Measurements from ENCODE around the gene S100A7. TPM values are rescaled to one million over a fixed set of nuclear protein-coding genes. Genes with fewer than 3 reads are reported as not detected.

The S100A7 gene
- total and polyA plus RNA-seq, 4 donors = not detected

Other genes starting within 250 kb of the S100A7 start
- gene PRR9, start 243.1 kb downstream of the S100A7 start, total RNA-seq = not detected
- not detected for gene PRR9, start 243.1 kb downstream of the S100A7 start, polyA plus RNA-seq (ENCODE audit: insufficient read length in 2 of 2)
- gene LORICRIN, start 201.0 kb downstream of the S100A7 start, total RNA-seq = under 1 TPM in 1 of 2 donors, not detected in 1; 0.22 TPM
- gene LORICRIN, start 201.0 kb downstream of the S100A7 start, polyA plus RNA-seq (ENCODE audit: insufficient read length in 2 of 2) = under 1 TPM; 0.62 to 0.77 TPM
- gene PGLYRP3, start 147.7 kb downstream of the S100A7 start, total RNA-seq = not detected
- gene PGLYRP3, start 147.7 kb downstream of the S100A7 start, polyA plus RNA-seq (ENCODE audit: insufficient read length in 2 of 2) = not detected
- not detected for gene PGLYRP4, start 111.8 kb downstream of the S100A7 start, total RNA-seq
- not detected for gene PGLYRP4, start 111.8 kb downstream of the S100A7 start, polyA plus RNA-seq (ENCODE audit: insufficient read length in 2 of 2)
- gene S100A9, start 102.8 kb downstream of the S100A7 start, total RNA-seq = 100 to 1,000 TPM in 1 of 2 donors, 10 to 100 TPM in 1; 16.5 to 829 TPM
- 1 to 10 TPM; 2.1 to 4.3 TPM for gene S100A9, start 102.8 kb downstream of the S100A7 start, polyA plus RNA-seq (ENCODE audit: insufficient read length in 2 of 2)
- gene S100A12, start 85.0 kb downstream of the S100A7 start, total RNA-seq = 10 to 100 TPM in 1 of 2 donors, 1 to 10 TPM in 1; 1.4 to 87.6 TPM
- gene S100A12, start 85.0 kb downstream of the S100A7 start, polyA plus RNA-seq (ENCODE audit: insufficient read length in 2 of 2) = not detected
- 100 to 1,000 TPM in 1 of 2 donors, 1 to 10 TPM in 1; 8.3 to 286 TPM for gene S100A8, start 69.6 kb downstream of the S100A7 start, total RNA-seq
- gene S100A8, start 69.6 kb downstream of the S100A7 start, polyA plus RNA-seq (ENCODE audit: insufficient read length in 2 of 2) = 1 to 10 TPM; 1.3 to 3.8 TPM
- not detected for gene S100A7A, start 44.1 kb downstream of the S100A7 start, total RNA-seq
- gene S100A7A, start 44.1 kb downstream of the S100A7 start, polyA plus RNA-seq (ENCODE audit: insufficient read length in 2 of 2) = not detected
- gene S100A6, start 75.3 kb upstream of the S100A7 start, total RNA-seq = 100 to 1,000 TPM in 1 of 2 donors, 10 to 100 TPM in 1; 75.3 to 276 TPM
- gene S100A6, start 75.3 kb upstream of the S100A7 start, polyA plus RNA-seq (ENCODE audit: insufficient read length in 2 of 2) = 100 to 1,000 TPM; 106 to 149 TPM
- gene S100A5, start 80.3 kb upstream of the S100A7 start, total RNA-seq = not detected
- not detected for gene S100A5, start 80.3 kb upstream of the S100A7 start, polyA plus RNA-seq (ENCODE audit: insufficient read length in 2 of 2)
- gene S100A4, start 85.2 kb upstream of the S100A7 start, total RNA-seq = 10 to 100 TPM; 21.1 to 38.2 TPM
- 10 to 100 TPM in 1 of 2 donors, 1 to 10 TPM in 1; 6.0 to 17.9 TPM for gene S100A4, start 85.2 kb upstream of the S100A7 start, polyA plus RNA-seq (ENCODE audit: insufficient read length in 2 of 2)
- not detected for gene S100A3, start 88.6 kb upstream of the S100A7 start, total RNA-seq
- under 1 TPM in 1 of 2 donors, not detected in 1; 0.29 TPM for gene S100A3, start 88.6 kb upstream of the S100A7 start, polyA plus RNA-seq (ENCODE audit: insufficient read length in 2 of 2)
- gene S100A2, start 105.2 kb upstream of the S100A7 start, total RNA-seq = 1 to 10 TPM in 1 of 2 donors, not detected in 1; 1.2 TPM
- under 1 TPM; 0.40 to 0.81 TPM for gene S100A2, start 105.2 kb upstream of the S100A7 start, polyA plus RNA-seq (ENCODE audit: insufficient read length in 2 of 2)
- 100 to 1,000 TPM in 1 of 2 donors, 10 to 100 TPM in 1; 46.0 to 101 TPM for gene S100A16, start 152.5 kb upstream of the S100A7 start, total RNA-seq
- 100 to 1,000 TPM; 120 to 135 TPM for gene S100A16, start 152.5 kb upstream of the S100A7 start, polyA plus RNA-seq (ENCODE audit: insufficient read length in 2 of 2)
- under 1 TPM in 1 of 2 donors, not detected in 1; 0.61 TPM for gene S100A14, start 155.7 kb upstream of the S100A7 start, total RNA-seq
- under 1 TPM in 1 of 2 donors, not detected in 1; 0.39 TPM for gene S100A14, start 155.7 kb upstream of the S100A7 start, polyA plus RNA-seq (ENCODE audit: insufficient read length in 2 of 2)
- gene S100A13, start 166.9 kb upstream of the S100A7 start, total RNA-seq = 100 to 1,000 TPM in 1 of 2 donors, 10 to 100 TPM in 1; 30.5 to 141 TPM
- 10 to 100 TPM; 42.0 to 58.3 TPM for gene S100A13, start 166.9 kb upstream of the S100A7 start, polyA plus RNA-seq (ENCODE audit: insufficient read length in 2 of 2)
- gene S100A1, start 167.8 kb upstream of the S100A7 start, total RNA-seq = 10 to 100 TPM in 1 of 2 donors, 1 to 10 TPM in 1; 3.7 to 10.2 TPM
- gene S100A1, start 167.8 kb upstream of the S100A7 start, polyA plus RNA-seq (ENCODE audit: insufficient read length in 2 of 2) = 10 to 100 TPM; 18.5 to 19.0 TPM
- 10 to 100 TPM; 56.9 to 58.0 TPM for gene CHTOP, start 173.4 kb upstream of the S100A7 start, total RNA-seq
- gene CHTOP, start 173.4 kb upstream of the S100A7 start, polyA plus RNA-seq (ENCODE audit: insufficient read length in 2 of 2) = 100 to 1,000 TPM; 115 to 127 TPM
- 10 to 100 TPM; 58.0 to 70.5 TPM for gene SNAPIN, start 198.1 kb upstream of the S100A7 start, total RNA-seq
- gene SNAPIN, start 198.1 kb upstream of the S100A7 start, polyA plus RNA-seq (ENCODE audit: insufficient read length in 2 of 2) = 10 to 100 TPM; 65.4 to 70.2 TPM
- 100 to 1,000 TPM; 155 to 243 TPM for gene ILF2, start 210.3 kb upstream of the S100A7 start, total RNA-seq
- gene ILF2, start 210.3 kb upstream of the S100A7 start, polyA plus RNA-seq (ENCODE audit: insufficient read length in 2 of 2) = 100 to 1,000 TPM; 209 to 214 TPM
- 1 to 10 TPM; 1.7 to 6.3 TPM for gene NPR1, start 218.0 kb upstream of the S100A7 start, total RNA-seq
- gene NPR1, start 218.0 kb upstream of the S100A7 start, polyA plus RNA-seq (ENCODE audit: insufficient read length in 2 of 2) = 1 to 10 TPM; 1.6 to 3.2 TPM